Activated T-helper 17 cell treated with anti-CD3 and anti-CD28 coated beads, Interleukin-2, amount 50 U/mL, for 72 hours (primary cell): ENCODE measurements around the gene C11orf52. TPM values are rescaled to one million over a fixed set of nuclear protein-coding genes. Genes with fewer than 3 reads are reported as not detected.
"Not testable (repeated sequence)": the region's sequence is repeated elsewhere in the genome, so short reads cannot be mapped to it uniquely, and the experiment has no call there.

Experiments used
- ATAC-seq: fragments of 150-1000 bp; cut with Tn5 transposase; replicated peaks from 2 replicates; pipeline ENCODE4 v1.10.0; 2021; ENCODE audit warnings: mild to moderate bottlenecking, moderate library complexity
- H3K27ac Mint-ChIP-seq: one replicate; pipeline ENCODE4 v1.8.0; 2022; ENCODE audit warnings: mixed read lengths
- H3K27me3 Mint-ChIP-seq: one replicate; pipeline ENCODE4 v1.8.0; 2022; ENCODE audit warnings: mixed read lengths
- H3K36me3 Mint-ChIP-seq: one replicate; pipeline ENCODE4 v1.8.0; 2022; ENCODE audit warnings: low read depth, mild to moderate bottlenecking, mixed read lengths
- H3K4me1 Mint-ChIP-seq: one replicate; pipeline ENCODE4 v1.8.0; 2022; ENCODE audit warnings: mixed read lengths
- H3K4me3 Mint-ChIP-seq: one replicate; pipeline ENCODE4 v1.8.0; 2022; ENCODE audit warnings: mild to moderate bottlenecking, mixed read lengths
- H3K9me3 Mint-ChIP-seq: one replicate; pipeline ENCODE4 v1.8.0; 2022; ENCODE audit warnings: mixed read lengths
- total RNA-seq, 2 donors: library from RNA; stranded (reverse); gene quantifications; one replicate each; pipeline ENCODE4 v1.2.3, GENCODE V29; 2022

C11orf52 gene
- total RNA-seq, 2 donors from 2014 or later, result not detected

GRCh38 chr11:111922803-111923202 lies 4.1 kb downstream of the C11orf52 start:
- H3K36me3 Mint-ChIP-seq, result no peaks in the 10 kb centered on the region
- H3K27me3 Mint-ChIP-seq, result peaks cover 3% of the 10 kb centered on the region
- peak overlapping the region; percentile 34 for H3K27ac Mint-ChIP-seq
- H3K9me3 Mint-ChIP-seq, result no peaks in the 10 kb centered on the region
- no peak for ATAC-seq
- H3K4me3 Mint-ChIP-seq, result no peak overlapping the region
- H3K4me1 Mint-ChIP-seq, result no peaks in the 10 kb centered on the region

DNA sequence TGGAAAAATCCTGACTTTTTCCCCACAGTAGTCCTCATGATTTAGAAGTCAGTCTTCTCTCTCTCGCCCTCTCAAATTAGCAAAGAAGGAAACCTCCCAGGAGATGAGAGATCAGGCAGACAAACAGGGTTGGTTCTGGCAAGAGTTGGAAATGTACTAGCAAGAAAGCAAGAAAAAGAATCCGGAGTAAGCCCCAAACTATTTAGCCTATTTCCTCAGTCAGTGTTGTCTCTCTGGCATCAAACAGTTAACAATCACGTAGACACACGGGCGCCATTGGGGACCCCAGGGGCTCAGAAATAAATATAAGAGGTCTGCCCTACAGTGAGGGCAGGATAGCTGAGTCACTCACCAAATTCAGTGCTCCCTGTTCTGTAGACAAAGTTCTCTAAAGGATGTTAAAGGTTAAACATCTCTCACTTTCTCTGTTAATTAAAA lies 4.7 kb downstream of the C11orf52 start:
- Mint-ChIP-seq H3K9me3 (no peaks in the 10 kb centered on the region), H3K4me1 (no peaks in the 10 kb centered on the region), H3K36me3 (no peaks in the 10 kb centered on the region), H3K4me3 (no peak overlapping the region), H3K27ac (peak overlapping the region; percentile 34), H3K27me3 (peaks cover 3% of the 10 kb centered on the region)
- no peak for ATAC-seq

- Mint-ChIP-seq H3K27me3 (peaks cover 3% of the 10 kb centered on the region), H3K9me3 (no peaks in the 10 kb centered on the region), H3K4me3 (no peak overlapping the region), H3K4me1 (no peaks in the 10 kb centered on the region), H3K36me3 (no peaks in the 10 kb centered on the region), H3K27ac (peak overlapping the region; percentile 34)
- no peak for ATAC-seq
These were observed 5.2 kb downstream of the C11orf52 start for GRCh38 chr11:111923951-111924350.

- ATAC-seq, result no peak
- H3K36me3 Mint-ChIP-seq, result no peaks in the 10 kb centered on the region
- no peaks in the 10 kb centered on the region for H3K4me1 Mint-ChIP-seq
- H3K9me3 Mint-ChIP-seq, result no peaks in the 10 kb centered on the region
- H3K4me3 Mint-ChIP-seq, result peak overlapping the region; percentile 76
- H3K27ac Mint-ChIP-seq, result peak overlapping the region; percentile 56
- no peaks in the 10 kb centered on the region for H3K27me3 Mint-ChIP-seq
These were observed 7.2 kb downstream of the C11orf52 start for GRCh38 chr11:111925953-111926352.

DNA sequence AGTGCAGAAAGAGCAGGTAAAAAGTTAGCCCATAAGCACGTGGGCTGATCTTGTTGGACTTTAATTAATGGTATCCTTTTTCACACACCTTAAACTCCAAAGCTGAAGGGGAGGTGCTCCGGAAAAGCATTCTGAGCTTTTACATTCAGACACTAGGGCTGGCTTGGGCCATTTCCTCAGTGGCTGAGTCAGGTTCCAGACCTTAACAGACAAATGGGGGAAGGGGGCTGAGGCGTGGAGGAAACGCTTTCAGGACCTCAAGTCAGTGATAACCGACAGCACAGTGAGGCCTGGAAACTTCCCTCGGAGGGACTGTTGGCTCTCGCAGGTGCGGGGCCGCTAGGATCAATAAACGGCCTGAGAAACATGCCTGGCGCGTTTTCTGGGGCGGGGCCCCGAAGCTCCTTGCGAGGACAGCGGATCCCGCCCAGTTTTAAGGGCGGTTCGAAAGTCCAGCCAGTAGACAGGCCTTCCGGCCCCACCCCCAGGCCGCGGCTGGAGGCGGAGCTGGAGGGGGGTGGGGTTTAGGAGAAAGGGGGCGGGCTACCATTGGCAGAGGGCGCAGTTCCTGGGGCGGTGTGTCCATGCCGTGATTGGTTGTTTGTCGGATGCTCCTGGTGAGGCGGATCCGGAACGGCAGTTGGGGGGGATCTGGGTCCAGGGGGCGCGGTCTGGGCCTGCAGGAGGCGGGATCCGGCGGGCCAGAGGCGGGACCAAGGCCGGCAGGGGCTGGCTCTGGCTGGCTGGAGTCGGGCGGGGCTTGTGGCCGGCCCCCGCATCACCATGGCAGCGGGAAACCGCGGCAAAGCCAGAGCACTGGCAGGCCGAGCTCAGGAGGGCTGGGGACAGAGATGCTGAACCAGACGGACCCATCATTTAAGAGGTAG lies 8.0 kb downstream of the C11orf52 start:
- Mint-ChIP-seq H3K4me3 (peak overlapping the region; percentile 76), H3K36me3 (no peaks in the 10 kb centered on the region), H3K27ac (peak overlapping the region; percentile 64), H3K9me3 (no peaks in the 10 kb centered on the region), H3K27me3 (no peaks in the 10 kb centered on the region), H3K4me1 (no peaks in the 10 kb centered on the region)
- ATAC-seq, result peak; percentile 92

GRCh38 chr11:111930472-111930871 lies 11.8 kb downstream of the C11orf52 start:
- no peak overlapping the region for H3K4me3 Mint-ChIP-seq
- H3K9me3 Mint-ChIP-seq, result no peaks in the 10 kb centered on the region
- ATAC-seq, result no peak

GRCh38 chr11:111932611-111932950 lies 13.9 kb downstream of the C11orf52 start:
- ATAC-seq, result peak; percentile 84
- no peaks in the 10 kb centered on the region for H3K27me3 Mint-ChIP-seq
- H3K27ac Mint-ChIP-seq, result peak overlapping the region; percentile 40
- H3K9me3 Mint-ChIP-seq, result no peaks in the 10 kb centered on the region
- peak overlapping the region; percentile 33 for H3K4me3 Mint-ChIP-seq
- H3K4me1 Mint-ChIP-seq, result peaks cover 17% of the 10 kb centered on the region
- peaks cover 4% of the 10 kb centered on the region for H3K36me3 Mint-ChIP-seq

More at GRCh38 chr11:111930472-111930871, 11.8 kb downstream of the C11orf52 start:
- no peaks in the 10 kb centered on the region for H3K36me3 Mint-ChIP-seq
- peaks cover 6% of the 10 kb centered on the region for H3K4me1 Mint-ChIP-seq
- H3K27ac Mint-ChIP-seq, result no peak overlapping the region
- H3K27me3 Mint-ChIP-seq, result no peaks in the 10 kb centered on the region

DNA sequence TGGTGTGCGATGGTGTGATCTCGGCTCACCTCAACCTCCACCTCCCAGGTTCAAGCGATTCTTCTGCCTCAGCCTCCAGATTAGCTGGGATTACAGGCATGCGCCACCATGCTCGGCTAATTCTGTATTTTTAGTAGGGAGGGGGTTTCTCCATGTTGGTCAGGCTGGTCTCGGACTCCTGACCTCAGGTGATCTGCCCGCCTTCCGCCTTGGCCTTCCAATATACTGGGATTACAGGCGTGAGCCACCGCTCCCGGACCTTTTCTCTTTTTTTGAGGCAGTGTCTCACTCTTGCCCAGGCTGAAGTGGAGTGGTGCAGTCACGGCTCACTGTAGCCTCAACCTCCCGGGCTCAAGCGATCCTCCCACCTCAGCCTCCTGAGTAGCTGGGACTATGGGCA lies 14.5 kb downstream of the C11orf52 start:
- H3K27ac Mint-ChIP-seq, ATAC-seq, H3K27me3 Mint-ChIP-seq, H3K9me3 Mint-ChIP-seq, H3K36me3 Mint-ChIP-seq: not testable (repeated sequence)
- H3K4me3 Mint-ChIP-seq, result peak overlapping the region; percentile 33
- H3K4me1 Mint-ChIP-seq, result peaks cover 20% of the 10 kb centered on the region

- ATAC-seq, result no peak
- H3K4me1 Mint-ChIP-seq, result peaks cover 27% of the 10 kb centered on the region
- H3K27me3 Mint-ChIP-seq, result no peaks in the 10 kb centered on the region
These were observed 15.2 kb downstream of the C11orf52 start for GRCh38 chr11:111933872-111934271.

GRCh38 chr11:111934306-111934705 lies 15.6 kb downstream of the C11orf52 start:
- Mint-ChIP-seq H3K36me3 (peaks cover 14% of the 10 kb centered on the region), H3K27me3 (no peaks in the 10 kb centered on the region), H3K9me3 (no peaks in the 10 kb centered on the region), H3K27ac (no peak overlapping the region), H3K4me1 (peaks cover 31% of the 10 kb centered on the region), H3K4me3 (no peak overlapping the region)
- no peak for ATAC-seq

More at GRCh38 chr11:111933872-111934271, 15.2 kb downstream of the C11orf52 start:
- H3K36me3 Mint-ChIP-seq, result peaks cover 12% of the 10 kb centered on the region
- no peak overlapping the region for H3K27ac Mint-ChIP-seq
- H3K9me3 Mint-ChIP-seq, result no peaks in the 10 kb centered on the region
- H3K4me3 Mint-ChIP-seq, result no peak overlapping the region

DNA sequence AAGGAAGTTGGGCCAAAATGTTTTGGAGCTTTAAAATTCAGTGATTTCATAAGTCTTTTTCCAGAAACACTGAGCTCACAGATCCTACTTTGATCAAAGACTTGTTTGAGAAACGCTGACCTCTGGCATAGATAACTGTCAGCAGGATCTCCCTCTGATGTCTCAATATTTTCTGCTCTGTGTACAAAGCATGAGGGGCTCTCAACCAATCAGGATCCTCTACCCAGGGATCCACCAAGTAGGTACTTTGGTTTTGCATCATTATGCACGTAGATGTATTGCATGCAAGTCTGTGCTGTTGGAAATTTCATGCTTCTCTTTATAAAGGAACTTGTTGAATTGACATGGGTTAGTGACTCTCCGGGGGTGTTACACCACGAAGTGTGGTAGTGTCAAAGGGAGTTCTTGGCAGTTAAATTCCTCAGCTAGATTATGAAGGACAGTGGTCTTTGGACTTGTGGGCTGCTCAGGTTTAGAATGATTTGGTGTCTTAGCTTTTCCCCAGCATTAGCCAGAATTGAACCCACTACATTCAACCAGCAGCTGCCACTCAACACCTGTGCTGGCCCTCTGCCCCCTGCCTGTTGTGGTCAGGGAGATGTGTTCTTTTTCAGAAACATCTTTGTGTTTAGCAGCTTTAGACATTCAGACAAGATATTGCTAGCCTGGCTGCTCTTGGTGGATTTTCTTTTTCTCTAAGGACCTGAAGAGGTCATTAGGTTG lies 16.8 kb downstream of the C11orf52 start:
- Mint-ChIP-seq H3K27ac (peak overlapping the region; percentile 99), H3K4me3 (peak overlapping the region; percentile 94)
- no peak for ATAC-seq

DNA sequence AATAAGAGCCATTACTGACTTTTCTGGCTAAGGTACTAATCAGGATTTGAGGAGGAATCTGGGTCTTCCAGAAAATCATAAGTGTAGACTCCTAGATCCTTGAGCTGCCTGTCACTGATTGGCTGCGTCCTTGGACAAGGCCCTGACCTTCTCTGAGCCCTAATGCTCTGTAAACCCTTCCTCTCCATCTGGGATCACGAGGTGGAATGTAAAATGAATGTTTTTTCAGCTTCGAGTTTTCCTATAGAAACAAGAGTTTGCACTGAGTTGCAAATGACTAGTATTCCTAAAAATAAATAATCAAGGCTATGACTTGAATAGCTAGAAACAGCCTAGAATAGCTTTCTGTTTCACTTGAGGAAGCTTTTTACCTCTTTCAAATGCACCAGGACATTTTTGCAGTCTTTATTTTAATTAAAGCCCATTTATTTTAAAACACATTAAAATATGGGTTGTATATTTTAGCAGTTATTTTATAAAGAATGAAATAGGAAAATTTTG lies 17.4 kb downstream of the C11orf52 start:
- Mint-ChIP-seq H3K27ac (peak overlapping the region; percentile 99), H3K27me3 (no peaks in the 10 kb centered on the region), H3K9me3 (no peaks in the 10 kb centered on the region), H3K4me3 (peak overlapping the region; percentile 94), H3K36me3 (peaks cover 14% of the 10 kb centered on the region), H3K4me1 (peaks cover 34% of the 10 kb centered on the region)
- ATAC-seq, result no peak

More for the DNA sequence above, 16.8 kb downstream of the C11orf52 start:
- peaks cover 34% of the 10 kb centered on the region for H3K4me1 Mint-ChIP-seq
- H3K36me3 Mint-ChIP-seq, result peaks cover 14% of the 10 kb centered on the region
- H3K9me3 Mint-ChIP-seq, result no peaks in the 10 kb centered on the region
- no peaks in the 10 kb centered on the region for H3K27me3 Mint-ChIP-seq

- Mint-ChIP-seq H3K27ac (peak overlapping the region; percentile 99), H3K4me1 (peaks cover 34% of the 10 kb centered on the region)
- no peak for ATAC-seq
These were observed 18.7 kb downstream of the C11orf52 start for GRCh38 chr11:111937461-111937769.

DNA sequence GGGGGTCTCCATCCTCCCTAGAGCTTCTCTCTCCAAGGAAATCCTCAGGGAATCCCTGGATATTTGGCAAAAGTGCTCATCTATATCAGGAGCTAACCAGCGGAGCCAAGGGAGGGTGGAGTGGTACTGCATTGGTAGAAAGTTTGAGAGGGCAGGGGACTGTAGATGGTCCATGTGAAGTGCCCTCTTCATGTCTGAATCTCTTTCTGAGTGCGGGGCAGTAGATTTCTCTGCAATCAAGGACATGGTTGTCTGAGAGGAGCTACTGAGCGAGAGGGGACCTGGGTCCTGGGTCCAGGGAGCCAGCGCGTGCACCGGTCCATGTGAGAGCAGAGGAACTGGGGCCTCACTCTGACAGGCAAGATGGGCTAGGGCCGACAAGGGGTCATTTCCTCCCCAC lies 19.1 kb downstream of the C11orf52 start:
- no peaks in the 10 kb centered on the region for H3K9me3 Mint-ChIP-seq
- ATAC-seq, result no peak
- peak overlapping the region; percentile 99 for H3K27ac Mint-ChIP-seq
- no peaks in the 10 kb centered on the region for H3K27me3 Mint-ChIP-seq
- peak overlapping the region; percentile 94 for H3K4me3 Mint-ChIP-seq
- H3K4me1 Mint-ChIP-seq, result peaks cover 34% of the 10 kb centered on the region
- peaks cover 14% of the 10 kb centered on the region for H3K36me3 Mint-ChIP-seq

More at GRCh38 chr11:111937461-111937769, 18.7 kb downstream of the C11orf52 start:
- Mint-ChIP-seq H3K9me3 (no peaks in the 10 kb centered on the region), H3K36me3 (peaks cover 14% of the 10 kb centered on the region), H3K4me3 (peak overlapping the region; percentile 94), H3K27me3 (no peaks in the 10 kb centered on the region)
